Measurements from ENCODE around the gene ADARB2.

GRCh38 chr10:1366322-1366691 lies 371.0 kb downstream of the ADARB2 start:
- TF ChIP-seq RAD21 (IDR thresholded peaks at IDR 0.05; ENCODE audit: low read depth): no peak
- TF ChIP-seq EGR1 (IDR thresholded peaks at IDR 0.05): no peak
- TF ChIP-seq NFIC (IDR thresholded peaks at IDR 0.05): no peak
- no peak for TF ChIP-seq TAF1 (IDR thresholded peaks at IDR 0.05; ENCODE audit: low read depth)
- TF ChIP-seq MAX (IDR thresholded peaks at IDR 0.05): no peak
- no peak for TF ChIP-seq CEBPB (IDR thresholded peaks at IDR 0.05)
- TF ChIP-seq YY1 (IDR thresholded peaks at IDR 0.05; ENCODE audit: low read depth): no peak
- TF ChIP-seq REST (IDR thresholded peaks at IDR 0.05; ENCODE audit: low read depth): no peak
- TF ChIP-seq EP300 (IDR thresholded peaks at IDR 0.05; ENCODE audit: borderline replicate concordance): no peak
- no peak for TF ChIP-seq FOXM1 (IDR thresholded peaks at IDR 0.05; ENCODE audit: borderline replicate concordance, low read depth)
- no peak for TF ChIP-seq USF1 (IDR thresholded peaks at IDR 0.05)
- TF ChIP-seq TEAD4 (IDR thresholded peaks at IDR 0.05): no peak

Measured in Ishikawa (cell line).